Natural killer cell (primary cell): ENCODE results near the gene COL15A1. TPM values are rescaled to one million over a fixed set of nuclear protein-coding genes. Genes with fewer than 3 reads are reported as not detected.

ENCODE experiments used
- ATAC-seq, 3 donors: fragments of 150-1000 bp in 2 of 3; fragments of 200-7000 bp in 1 of 3; cut with Tn5 transposase; 1 replicate in 1 of 3; 2 replicates in 2 of 3; pipeline ENCODE4 v1.10.0; 2021; ENCODE audit warnings: mild to moderate bottlenecking in 2 of 3, moderate library complexity in 2 of 3
- DNase-seq, 2 donors: peaks; one replicate each; pipeline versions ENCODE4 v3.0.0 to v3.0.0-alpha.2; 2013 to 2021; ENCODE audit warnings: mixed read lengths in 1 of 2
- H3K27ac ChIP-seq: one replicate; pipeline ENCODE4 v1.5.1; 2013; ENCODE audit warnings: mild to moderate bottlenecking, low read length
- H3K27me3 ChIP-seq: one replicate; pipeline ENCODE4 v1.6.1; 2013; ENCODE audit warnings: low read length; ENCODE audit not compliant: control insufficient read depth, insufficient read depth
- H3K36me3 ChIP-seq: one replicate; pipeline ENCODE4 v1.6.1; 2013; ENCODE audit warnings: low read length; ENCODE audit not compliant: control insufficient read depth, insufficient read depth
- H3K4me1 ChIP-seq: one replicate; pipeline ENCODE4 v1.6.1; 2013; ENCODE audit warnings: low read length; ENCODE audit not compliant: control insufficient read depth, insufficient read depth
- H3K4me3 ChIP-seq: one replicate; pipeline ENCODE4 v1.5.1; 2013; ENCODE audit warnings: low read length
- H3K9me3 ChIP-seq: one replicate; pipeline ENCODE4 v1.6.1; 2013; ENCODE audit warnings: low read length; ENCODE audit not compliant: control insufficient read depth, insufficient read depth
- H3K27ac Mint-ChIP-seq, 2 donors: one replicate each; pipeline ENCODE4 v1.8.0; 2022; ENCODE audit warnings: mild to moderate bottlenecking in 2 of 2, mixed read lengths in 2 of 2, moderate library complexity in 1 of 2
- H3K27me3 Mint-ChIP-seq, 2 donors: one replicate each; pipeline ENCODE4 v1.8.0; 2022; ENCODE audit warnings: low read depth in 2 of 2, mixed read lengths in 2 of 2
- H3K36me3 Mint-ChIP-seq: one replicate; pipeline ENCODE4 v1.8.0; 2022; ENCODE audit warnings: mixed read lengths
- H3K4me1 Mint-ChIP-seq, 2 donors: one replicate each; pipeline ENCODE4 v1.8.0; 2022; ENCODE audit warnings: mixed read lengths in 2 of 2
- H3K4me3 Mint-ChIP-seq: one replicate; pipeline ENCODE4 v1.8.0; 2022; ENCODE audit warnings: mild to moderate bottlenecking, moderate library complexity, mixed read lengths
- H3K9me3 Mint-ChIP-seq, 2 donors: one replicate each; pipeline ENCODE4 v1.8.0; 2022; ENCODE audit warnings: mixed read lengths in 2 of 2
- CTCF ChIP-seq: fragments of 200-600 bp; IDR thresholded peaks from one replicate; pipeline ENCODE4 v1.8.0; 2022; ENCODE audit warnings: antibody characterized with exemption
- WGBS: methylation state at CpG from one replicate; pipeline ENCODE4 v1.1.7; 2013; ENCODE audit warnings: missing lambda C conversion rate; ENCODE audit not compliant: insufficient coverage; 5-methylcytosine and 5-hydroxymethylcytosine counted together
- intact Hi-C: fragments of 100-400 bp; cut with micrococcal nuclease; formaldehyde crosslinking; loops from one replicate; pipeline ENCODE4 v1.14.2; 2022
- total RNA-seq, 4 donors: library from RNA; stranded (reverse); fragments of 120-200 nt in 1 of 4; gene quantifications; one replicate each; pipeline versions ENCODE4 v1.2.3 to v1.2.4, GENCODE V29; 2013 to 2022

Gene COL15A1
- total RNA-seq, 3 donors from 2014 or later (not counting 1 experiment from before 2014, with no cell fraction given) = 0.18 to 0.82 (median 0.19) TPM

- no peaks in the 10 kb centered on the region for H3K9me3 ChIP-seq
- no peak overlapping the region for H3K4me3 ChIP-seq
- H3K36me3 ChIP-seq = no peaks in the 10 kb centered on the region
- H3K9me3 Mint-ChIP-seq = peaks cover 0 to 2% of the 10 kb centered on the region in 2 donors
- peaks cover 8 to 10% of the 10 kb centered on the region in 2 donors for H3K27me3 Mint-ChIP-seq
- H3K27ac ChIP-seq = no peak overlapping the region
- WGBS = 96% methylated on average over 3 of the region's 3 CpGs
- no peaks in the 10 kb centered on the region for H3K4me1 Mint-ChIP-seq
- H3K27me3 ChIP-seq = no peaks in the 10 kb centered on the region
- H3K4me1 ChIP-seq = no peaks in the 10 kb centered on the region
- H3K4me3 Mint-ChIP-seq = no peak overlapping the region
- TF ChIP-seq CTCF = no peak
- H3K36me3 Mint-ChIP-seq = no peaks in the 10 kb centered on the region
- no peak overlapping the region for H3K27ac Mint-ChIP-seq
- DNase-seq (no peak), ATAC-seq (no peak)
- intact Hi-C loops = no loop called here
Measured at GRCh38 chr9:98960409-98960808, 16.7 kb downstream of the COL15A1 start.

GRCh38 chr9:98961513-98962180 is 17.9 kb downstream of the COL15A1 start:
- no peaks in the 10 kb centered on the region for H3K4me1 ChIP-seq
- H3K4me3 ChIP-seq = no peak overlapping the region
- H3K36me3 ChIP-seq = no peaks in the 10 kb centered on the region
- H3K4me1 Mint-ChIP-seq = no peaks in the 10 kb centered on the region
- no peak overlapping the region for H3K4me3 Mint-ChIP-seq
- no peak for DNase-seq
- 85% methylated on average over 16 of the region's 16 CpGs for WGBS
- ATAC-seq = no peak
- peaks cover 8 to 10% of the 10 kb centered on the region in 2 donors for H3K27me3 Mint-ChIP-seq
- H3K36me3 Mint-ChIP-seq = no peaks in the 10 kb centered on the region
- H3K9me3 ChIP-seq = no peaks in the 10 kb centered on the region
- no peak overlapping the region for H3K27ac ChIP-seq
- no peak for TF ChIP-seq CTCF
- H3K27me3 ChIP-seq = no peaks in the 10 kb centered on the region
- H3K27ac Mint-ChIP-seq = no peak overlapping the region
- H3K9me3 Mint-ChIP-seq = peaks cover 0 to 2% of the 10 kb centered on the region in 2 donors
- intact Hi-C loops = no loop called here

- no peak overlapping the region for H3K27ac ChIP-seq
- intact Hi-C loops = no loop called here
- ATAC-seq (no peak), DNase-seq (no peak)
- no peaks in the 10 kb centered on the region for H3K4me1 ChIP-seq
- WGBS = 87% methylated on average over 7 of the region's 7 CpGs
- H3K4me3 ChIP-seq = no peak overlapping the region
- H3K9me3 Mint-ChIP-seq = peaks cover 0 to 2% of the 10 kb centered on the region in 2 donors
- no peak for TF ChIP-seq CTCF
- H3K4me3 Mint-ChIP-seq = no peak overlapping the region
- H3K27me3 ChIP-seq = no peaks in the 10 kb centered on the region
- H3K4me1 Mint-ChIP-seq = no peaks in the 10 kb centered on the region
- H3K36me3 ChIP-seq = no peaks in the 10 kb centered on the region
- H3K27me3 Mint-ChIP-seq = peaks cover 8 to 10% of the 10 kb centered on the region in 2 donors
- no peaks in the 10 kb centered on the region for H3K9me3 ChIP-seq
- H3K27ac Mint-ChIP-seq = no peak overlapping the region
- no peaks in the 10 kb centered on the region for H3K36me3 Mint-ChIP-seq
Measured at GRCh38 chr9:98962181-98962560, 18.5 kb downstream of the COL15A1 start.

GRCh38 chr9:98962861-98963260 is 19.2 kb downstream of the COL15A1 start:
- intact Hi-C loops = no loop called here
- H3K4me1 ChIP-seq = no peaks in the 10 kb centered on the region
- H3K4me3 ChIP-seq = no peak overlapping the region
- no peaks in the 10 kb centered on the region for H3K36me3 ChIP-seq
- no peaks in the 10 kb centered on the region for H3K9me3 ChIP-seq
- 74% methylated on average over 5 of the region's 5 CpGs for WGBS
- no peak overlapping the region for H3K4me3 Mint-ChIP-seq
- ATAC-seq = no peak
- H3K27ac ChIP-seq = no peak overlapping the region
- no peak for TF ChIP-seq CTCF
- no peaks in the 10 kb centered on the region for H3K9me3 Mint-ChIP-seq
- no peaks in the 10 kb centered on the region for H3K36me3 Mint-ChIP-seq
- H3K4me1 Mint-ChIP-seq = no peaks in the 10 kb centered on the region
- DNase-seq = no peak
- peaks cover 8 to 10% of the 10 kb centered on the region in 2 donors for H3K27me3 Mint-ChIP-seq
- no peaks in the 10 kb centered on the region for H3K27me3 ChIP-seq
- H3K27ac Mint-ChIP-seq = no peak overlapping the region
